H4 (cell line): Measurements from ENCODE around the gene SH3BP5L. TPM values are rescaled to one million over a fixed set of nuclear protein-coding genes. Genes with fewer than 3 reads are reported as not detected.

Source experiments
- DNase-seq: peaks from one replicate; pipeline ENCODE4 v3.0.0-alpha.2; 2015; ENCODE audit warnings: low spot score
- total RNA-seq: library from RNA; depleted of rRNA; stranded (reverse); fragments of >200 nt; shearing (Covaris generic); gene quantifications from 2 replicates; pipeline ENCODE4 v1.2.3, GENCODE V29; 2014; rRNA removed

Gene SH3BP5L
- total RNA-seq: 9.1 and 10.0 TPM in 2 replicates

DNA sequence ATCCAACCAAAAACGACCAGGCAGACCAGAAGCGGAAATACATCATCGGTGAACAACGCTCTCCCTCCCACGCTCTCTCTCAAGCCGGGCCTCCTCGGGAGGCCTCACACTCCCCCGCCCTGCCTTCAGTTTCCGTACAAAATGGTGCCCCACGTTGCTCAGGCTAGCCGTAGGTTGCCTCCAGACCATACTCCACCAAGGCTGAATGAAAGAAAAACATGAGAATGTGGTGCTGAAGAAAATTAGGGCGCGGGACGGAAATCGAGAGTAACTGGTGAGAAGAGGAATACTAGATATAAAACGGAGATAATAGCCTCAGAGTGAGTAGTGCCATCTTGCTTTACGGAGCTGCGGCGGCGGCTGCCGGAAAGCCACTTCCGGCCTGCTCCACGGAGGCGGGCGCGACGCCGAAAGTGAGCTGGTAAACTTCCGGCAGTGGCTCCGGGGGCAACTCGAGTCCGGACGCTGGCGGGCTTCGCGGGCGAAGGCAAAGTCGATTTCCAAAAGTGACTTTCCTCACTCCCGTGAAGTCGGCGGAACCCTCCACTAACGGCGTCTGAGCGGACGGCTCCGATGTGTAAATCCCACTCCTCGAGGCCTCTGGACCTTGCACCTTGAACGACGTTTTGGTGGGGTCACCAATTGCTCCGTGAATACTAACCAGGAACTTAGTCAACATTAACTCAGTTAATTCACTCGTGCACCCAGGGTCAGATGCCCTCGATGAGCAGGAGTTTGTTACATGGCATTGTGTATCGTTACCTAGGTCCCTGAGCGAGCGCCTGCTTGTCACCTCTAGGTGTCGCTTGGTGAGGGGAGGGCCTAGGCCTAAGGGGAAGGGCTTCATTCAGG is at the start of gene SH3BP5L:
SH3BP5L (minus strand) TSS at position 7 of the 852 bp plus-strand sequence. CDS start 980 bp downstream, outside the sequence.
- peak; percentile 93 for DNase-seq

DNA sequence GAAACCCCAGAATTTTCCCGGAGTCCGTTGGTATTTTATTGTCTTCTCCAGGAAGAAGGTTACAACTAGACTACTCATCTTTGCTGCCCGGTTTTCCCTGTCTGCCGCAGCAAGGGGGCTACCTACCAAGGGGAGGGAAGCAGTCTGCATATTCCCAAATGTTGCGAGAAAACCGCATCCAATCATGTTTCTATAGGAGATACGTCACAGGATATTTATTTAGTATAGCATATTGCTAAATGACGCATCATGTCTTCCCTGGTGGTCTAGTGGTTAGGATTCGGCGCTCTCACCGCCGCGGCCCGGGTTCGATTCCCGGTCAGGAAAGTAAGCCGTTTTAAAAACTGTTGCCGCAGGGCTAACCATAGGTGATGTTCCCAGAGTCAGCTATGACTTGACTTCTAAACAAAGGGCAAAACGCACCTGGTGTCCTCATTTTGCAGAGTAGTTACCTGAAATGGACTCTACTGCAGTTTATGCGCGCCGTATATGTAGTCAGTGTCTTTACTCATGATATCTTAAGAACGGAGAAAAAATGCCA is 48.3 kb upstream of the SH3BP5L start:
- peak; percentile 87 for DNase-seq

- DNase-seq: peak; percentile 95
Observed at GRCh38 chr1:248873409-248873992, 47.8 kb upstream of the SH3BP5L start.

DNA sequence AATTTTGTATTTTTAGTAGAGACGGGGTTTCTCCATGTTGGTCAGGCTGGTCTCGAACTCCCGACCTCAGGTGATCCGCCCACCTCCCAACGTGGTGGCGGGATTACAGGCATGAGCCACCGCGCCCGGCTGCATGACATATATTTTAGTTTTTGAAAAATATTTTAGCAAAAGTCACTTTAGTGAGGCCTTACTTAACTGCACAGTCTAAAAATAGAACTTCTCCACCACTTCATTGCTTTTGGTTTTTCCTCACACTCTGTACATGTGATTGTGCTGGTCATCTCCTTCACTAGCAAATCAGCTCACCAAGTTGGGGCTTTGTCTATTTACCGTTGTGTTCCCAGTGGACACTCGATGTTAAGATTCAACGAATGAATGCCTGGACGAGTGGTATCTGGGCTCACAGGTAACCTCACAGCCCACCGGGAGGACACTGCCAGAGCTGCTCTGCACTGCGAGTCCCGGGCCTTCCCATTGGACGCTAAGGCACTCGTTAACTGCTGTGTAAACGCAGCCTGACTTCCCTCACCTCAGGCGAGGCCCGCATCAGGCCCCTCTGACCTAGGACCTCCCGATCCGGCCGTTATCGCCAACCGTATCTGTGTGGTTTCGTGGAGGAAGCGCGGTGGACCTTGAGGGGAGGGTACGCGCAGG is 47.2 kb upstream of the SH3BP5L start:
- DNase-seq: peak; percentile 72

GRCh38 chr1:248871837-248872401 is 46.2 kb upstream of the SH3BP5L start:
- DNase-seq: no peak

DNA sequence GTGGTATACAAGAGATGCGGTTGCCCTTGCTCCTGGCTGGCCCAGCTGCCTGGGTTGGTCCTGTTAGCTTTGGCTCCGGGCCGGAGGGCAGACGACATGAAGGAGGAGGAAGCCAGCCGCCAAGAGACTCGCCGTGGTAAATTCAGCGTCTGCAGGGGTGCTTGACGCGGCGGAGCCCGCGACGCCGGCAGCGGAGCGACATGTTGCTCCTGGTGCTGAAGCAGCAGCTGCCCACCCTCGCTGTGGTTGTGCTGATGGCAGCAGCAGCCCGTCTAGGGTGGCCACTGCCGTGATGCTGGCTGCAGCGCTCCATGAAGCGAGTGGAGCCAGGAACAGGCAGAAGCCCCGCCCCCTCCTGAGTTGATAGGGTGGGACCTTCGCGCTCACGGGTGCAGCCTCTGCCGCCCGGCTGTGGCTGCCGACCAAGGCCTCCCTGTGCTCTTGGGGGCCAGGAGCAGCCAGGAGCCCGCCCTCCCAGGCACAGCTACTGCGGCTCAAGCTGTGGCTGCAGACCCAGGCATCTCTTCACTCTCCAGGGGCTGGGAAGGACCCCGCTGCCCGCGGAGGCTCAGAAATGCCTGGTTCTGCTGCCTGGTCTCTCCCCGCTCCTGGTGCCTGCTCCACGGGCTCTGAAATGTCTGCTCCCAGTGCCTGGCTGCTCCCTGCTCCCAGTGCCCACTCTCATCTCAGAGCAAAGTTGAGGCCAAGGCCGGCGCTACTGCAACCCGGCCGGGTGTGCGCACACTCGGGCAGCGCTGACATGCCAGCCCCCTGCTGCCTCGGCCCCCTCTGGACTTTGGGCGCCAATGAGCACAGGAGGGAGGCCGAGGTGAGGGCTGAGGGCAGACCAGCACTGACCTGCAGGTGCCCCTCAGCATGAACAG is 37.5 kb upstream of the SH3BP5L start:
- DNase-seq: peak; percentile 50

DNA sequence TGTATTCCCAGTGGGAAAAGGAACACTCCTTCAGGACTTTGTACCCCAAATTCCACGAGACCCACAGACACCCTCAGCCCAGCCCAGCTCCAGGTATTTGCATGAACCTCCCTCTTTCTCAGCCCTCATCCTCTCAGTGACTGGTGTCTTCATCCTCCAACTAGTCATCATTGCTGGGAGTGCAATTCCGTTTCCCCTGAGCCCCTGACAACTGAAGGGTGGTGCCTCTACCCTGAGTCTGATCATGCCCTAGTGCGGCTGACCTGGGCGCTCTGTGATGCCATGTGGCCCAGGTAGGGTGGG is 36.9 kb upstream of the SH3BP5L start:
- no peak for DNase-seq

- no peak for DNase-seq
Observed at GRCh38 chr1:248861616-248862015, 35.9 kb upstream of the SH3BP5L start.

- DNase-seq: no peak
Observed at GRCh38 chr1:248860007-248860406, 34.3 kb upstream of the SH3BP5L start.

- peak; percentile 95 for DNase-seq
Observed at GRCh38 chr1:248858891-248859889, 33.5 kb upstream of the SH3BP5L start, which contains the start of gene ZNF692. Gene ZNF692 (minus strand): TSS chr1:248859085. CDS start chr1:248858309, 776 bp downstream.

DNA sequence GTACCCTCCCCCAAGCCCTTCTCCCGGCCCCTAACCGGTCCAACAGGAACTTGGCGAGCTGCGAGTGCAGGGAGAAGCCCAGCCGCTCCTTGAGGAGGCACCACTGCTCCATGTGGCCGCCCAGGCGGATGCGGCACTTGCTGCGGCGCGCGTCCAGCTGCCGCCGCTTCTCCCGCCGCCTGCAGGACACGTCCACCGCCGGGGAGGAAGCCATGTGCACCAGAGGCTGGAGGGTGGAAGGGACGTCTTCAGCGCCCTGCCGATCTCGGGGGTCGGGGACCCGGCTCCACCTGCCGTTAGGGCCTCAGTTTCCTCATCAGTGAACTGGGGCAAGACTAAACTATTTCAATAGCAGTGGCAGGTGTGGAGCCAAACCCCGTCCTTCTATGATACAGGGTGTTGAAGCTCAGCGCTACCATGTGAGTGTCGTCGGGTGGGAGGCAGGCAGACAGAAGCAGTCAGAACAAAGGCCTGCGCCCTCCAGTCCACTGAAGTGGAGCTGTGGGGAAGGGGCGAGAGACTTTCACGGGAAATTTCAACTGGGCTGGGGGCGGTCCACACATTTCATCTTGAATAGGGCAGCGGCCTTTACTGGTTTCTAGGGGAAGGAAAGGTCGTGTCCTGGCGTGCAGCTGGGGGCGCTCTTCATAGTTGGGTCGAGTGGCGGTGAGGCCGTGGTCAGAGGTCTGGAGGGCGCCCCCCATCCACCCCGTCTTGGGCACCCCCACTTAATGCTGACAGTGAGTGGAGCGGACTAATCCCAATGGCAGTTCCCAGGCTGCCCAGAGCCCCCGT is 32.6 kb upstream of the SH3BP5L start:
- DNase-seq: no peak

DNA sequence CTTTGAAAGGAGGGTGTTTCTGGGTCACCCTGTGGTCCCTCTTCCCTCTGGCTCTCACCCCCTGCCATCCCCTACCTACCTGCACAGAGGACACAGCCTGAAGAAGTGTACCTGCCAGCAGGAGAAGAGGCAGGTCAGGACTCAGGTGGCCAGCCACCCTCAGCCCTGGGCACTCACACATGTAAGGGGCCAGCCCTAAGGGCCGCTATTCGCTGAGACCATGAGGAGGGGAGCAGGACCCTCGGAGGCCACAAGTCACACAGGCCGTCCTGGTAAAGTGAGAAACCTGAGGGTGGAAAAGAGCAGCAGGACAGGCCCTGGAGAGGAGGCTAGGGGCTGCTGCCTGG is 32.0 kb upstream of the SH3BP5L start:
- DNase-seq: no peak

GRCh38 chr1:248857201-248857600 is 31.5 kb upstream of the SH3BP5L start:
- no peak for DNase-seq

- DNase-seq: no peak
Observed at GRCh38 chr1:248856176-248856575, 30.5 kb upstream of the SH3BP5L start.

- no peak for DNase-seq
Observed at GRCh38 chr1:248855580-248855979, 29.9 kb upstream of the SH3BP5L start.

- DNase-seq: no peak
Observed at GRCh38 chr1:248853663-248854375, 28.1 kb upstream of the SH3BP5L start.

DNA sequence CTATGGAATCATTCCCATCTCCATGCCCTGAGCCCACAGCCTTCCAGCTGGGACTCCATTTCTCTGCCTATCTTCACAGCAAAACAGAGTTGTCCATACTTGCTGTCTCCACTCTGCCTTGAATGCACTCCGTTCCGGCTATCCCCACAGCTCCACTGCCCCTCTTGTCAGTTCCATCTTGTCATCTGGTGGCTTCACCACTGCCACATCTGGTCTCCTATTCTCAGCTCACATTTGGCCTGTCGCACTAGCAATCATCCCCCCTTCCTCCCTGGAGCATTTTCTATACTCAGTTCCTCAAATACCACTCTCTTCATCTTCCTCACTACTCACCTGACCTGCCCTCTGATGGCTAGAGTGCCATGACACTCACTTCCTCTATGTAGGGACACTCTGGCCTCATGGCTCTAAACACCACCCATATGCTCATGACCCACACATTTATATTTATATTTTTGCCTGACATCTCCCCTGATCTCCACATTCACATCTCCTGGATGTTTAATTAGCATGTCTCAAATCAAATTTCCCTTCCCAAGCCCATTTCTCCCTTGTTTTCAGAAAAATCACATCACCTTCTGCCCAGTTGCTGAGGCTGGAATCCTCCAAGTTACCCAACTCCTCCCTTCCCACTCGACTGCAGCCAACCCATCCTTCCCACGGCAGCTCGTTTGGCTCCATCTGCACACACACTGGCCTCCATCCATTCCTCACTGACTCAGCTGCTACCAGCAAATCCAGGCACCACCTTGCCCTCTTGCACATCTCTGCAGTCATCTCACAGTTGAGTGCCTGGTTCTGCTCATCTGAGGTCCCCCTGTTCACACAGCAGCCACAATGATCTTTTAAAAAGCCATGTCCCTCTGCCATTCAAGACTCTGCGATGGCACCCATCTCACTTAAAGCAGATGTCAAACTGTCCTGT is 27.0 kb upstream of the SH3BP5L start:
- DNase-seq: no peak
